Right lobe of liver (tissue), 6 donors: ENCODE data around the gene DUSP2. TPM values are rescaled to one million over a fixed set of nuclear protein-coding genes. Genes with fewer than 3 reads are reported as not detected.

Experiments
- ATAC-seq, 4 donors: fragments of 200-7000 bp; cut with Tn5 transposase; one replicate each; pipeline ENCODE4 v1.9.1; 2020; ENCODE audit warnings: mild to moderate bottlenecking in 4 of 4, moderate library complexity in 4 of 4
- DNase-seq, 3 donors: peaks; one replicate each; pipeline ENCODE4 v3.0.0-alpha.2; 2020
- H3K27ac ChIP-seq, 3 donors: fragments of 200-600 bp; one replicate each; pipeline ENCODE4 v1.8.0; 2022
- H3K27me3 ChIP-seq, 2 donors: fragments of 200-600 bp; one replicate each; pipeline ENCODE4 v1.8.0; 2022
- H3K36me3 ChIP-seq, 4 donors: fragments of 200-600 bp; sonication (generic) in 1 of 4; one replicate each; pipeline versions ENCODE4 v1.5.1 to v1.8.0; 2017 to 2022; ENCODE audit warnings: control low read depth in 1 of 4
- H3K4me1 ChIP-seq, 4 donors: fragments of 200-600 bp; sonication (generic) in 1 of 4; one replicate each; pipeline versions ENCODE4 v1.5.1 to v1.8.0; 2017 to 2022; ENCODE audit warnings: control low read depth in 1 of 4
- H3K4me3 ChIP-seq, 3 donors: fragments of 200-600 bp; one replicate each; pipeline ENCODE4 v1.8.0; 2022
- H3K9me3 ChIP-seq, 4 donors: fragments of 200-600 bp; sonication (generic) in 1 of 4; one replicate each; pipeline versions ENCODE4 v1.5.1 to v1.8.0; 2017 to 2022; ENCODE audit warnings: control low read depth in 1 of 4
- CTCF ChIP-seq, 4 donors: fragments of 200-600 bp in 3 of 4; fragments of 450-650 bp in 1 of 4; IDR thresholded peaks; one replicate each; pipeline versions ENCODE4 v1.5.1 to v1.8.0; 2016 to 2022; ENCODE audit warnings: antibody characterized with exemption in 4 of 4, mild to moderate bottlenecking in 2 of 4
- POLR2A ChIP-seq: fragments of 450-650 bp; IDR thresholded peaks from one replicate; pipeline ENCODE4 v1.6.1; 2017; ENCODE audit warnings: antibody characterized with exemption, mild to moderate bottlenecking
- WGBS: methylation state at CpG from one replicate; pipeline ENCODE4 v1.1.6; 2018; ENCODE audit warnings: low coverage, low lambda C conversion rate; ENCODE audit not compliant: insufficient coverage; ENCODE audit errors: missing lambda C conversion rate; 5-methylcytosine and 5-hydroxymethylcytosine counted together
- intact Hi-C, 2 donors: fragments of 100-400 bp; cut with DNase I; formaldehyde crosslinking; loops; one replicate each; pipeline versions ENCODE4 v1.11.2 to v1.14.1; 2022
- total RNA-seq, 6 experiments: library from RNA; depleted of rRNA in 2 of 6; stranded (reverse); fragments of >200 nt in 2 of 6; fragmentation: NEBNext Ultra II Directional in 3 of 6; extraction: Animal tissue kit (Norgen Biotek cat#: 25700) in 3 of 6; gene quantifications; one replicate each; pipeline versions ENCODE4 v1.1.0 to v1.2.4, GENCODE V29; 2016 to 2023
- donor health status: DM: no; HTN: yes; CAD: no.
- donor health status: DM: no; HTN: no; CAD: no.
- donor health status: DM: no; HTN: no; CAD: no.
- donor health status: DM: no; HTN: yes; CAD: no.
- donor health status: DM: no; HTN: yes; CAD: no.

DUSP2 gene
- total RNA-seq, 6 experiments from 2014 or later = 0.44 to 2.5 (median 1.2) TPM

- intact Hi-C loops = no loop called here
- no peak for ATAC-seq
Observed at GRCh38 chr2:96131813-96132745, 13.2 kb downstream of the DUSP2 start.

GRCh38 chr2:96131152-96131812 is 14.0 kb downstream of the DUSP2 start:
- no peak for ATAC-seq
- intact Hi-C loops = no loop called here
- 79% methylated on average over 10 of the region's 10 CpGs for WGBS
- no peak for DNase-seq
- no peak overlapping the region for H3K27ac ChIP-seq
- H3K36me3 ChIP-seq = no peaks in the 10 kb centered on the region
- H3K4me3 ChIP-seq = no peak overlapping the region
- no peaks in the 10 kb centered on the region for H3K4me1 ChIP-seq
- H3K9me3 ChIP-seq = no peaks in the 10 kb centered on the region
- no peak for TF ChIP-seq POLR2A
- TF ChIP-seq CTCF (IDR thresholded peaks at IDR 0.05) = no peak
- H3K27me3 ChIP-seq = no peaks in the 10 kb centered on the region

More at GRCh38 chr2:96131813-96132745, 13.2 kb downstream of the DUSP2 start:
- Histone ChIP-seq H3K4me3 (no peak overlapping the region), H3K4me1 (no peaks in the 10 kb centered on the region), H3K27ac (no peak overlapping the region), H3K36me3 (no peaks in the 10 kb centered on the region), H3K9me3 (no peaks in the 10 kb centered on the region), H3K27me3 (no peaks in the 10 kb centered on the region)
- WGBS = 70% methylated on average over 2 of the region's 26 CpGs
- DNase-seq = no peak
- TF ChIP-seq POLR2A (no peak), CTCF (IDR thresholded peaks at IDR 0.05) (no peak)

- H3K9me3 ChIP-seq = no peaks in the 10 kb centered on the region
- no peak for DNase-seq
- H3K36me3 ChIP-seq = no peaks in the 10 kb centered on the region
- H3K4me1 ChIP-seq = no peaks in the 10 kb centered on the region
- no peak for ATAC-seq
- WGBS = 93% methylated on average over 3 of the region's 4 CpGs
- H3K4me3 ChIP-seq = no peak overlapping the region
- intact Hi-C loops = no loop called here
- no peaks in the 10 kb centered on the region for H3K27me3 ChIP-seq
- no peak overlapping the region for H3K27ac ChIP-seq
- no peak for TF ChIP-seq POLR2A
- no peak for TF ChIP-seq CTCF (IDR thresholded peaks at IDR 0.05)
Observed at GRCh38 chr2:96130483-96130882, 14.8 kb downstream of the DUSP2 start.

- no peaks in the 10 kb centered on the region for H3K27me3 ChIP-seq
- no peak overlapping the region for H3K4me3 ChIP-seq
- H3K9me3 ChIP-seq = no peaks in the 10 kb centered on the region
- TF ChIP-seq CTCF (IDR thresholded peaks at IDR 0.05) (no peak), POLR2A (no peak)
- H3K4me1 ChIP-seq = no peaks in the 10 kb centered on the region
- ATAC-seq (no peak), DNase-seq (no peak)
- intact Hi-C loops = no loop called here
- H3K27ac ChIP-seq = no peak overlapping the region
- H3K36me3 ChIP-seq = no peaks in the 10 kb centered on the region
- 73% methylated on average over 8 of the region's 16 CpGs for WGBS
Observed at GRCh38 chr2:96129528-96130120, 15.6 kb downstream of the DUSP2 start.
